ENCODE measurements around the gene LHFPL6. TPM values are rescaled to one million over a fixed set of nuclear protein-coding genes. Genes with fewer than 3 reads are reported as not detected.

The LHFPL6 gene
- total and polyA plus RNA-seq, 12 donors, result 41.5 to 65.8 (median 55.4) TPM

- Histone ChIP-seq H3K9me3 (peaks cover 0 to 17% (median 0%) of the 10 kb centered on the region in 11 donors), H3K4me3 (no peak overlapping the region), H3K4me1 (peaks cover 0 to under 1% (median 0%) of the 10 kb centered on the region in 9 donors), H3K27me3 (no peaks in the 10 kb centered on the region), H3K27ac (no peak overlapping the region), H3K36me3 (no peaks in the 10 kb centered on the region)
- intact Hi-C loops (cut with DNase I), result no loop called here
- TF ChIP-seq, protein P1, sequence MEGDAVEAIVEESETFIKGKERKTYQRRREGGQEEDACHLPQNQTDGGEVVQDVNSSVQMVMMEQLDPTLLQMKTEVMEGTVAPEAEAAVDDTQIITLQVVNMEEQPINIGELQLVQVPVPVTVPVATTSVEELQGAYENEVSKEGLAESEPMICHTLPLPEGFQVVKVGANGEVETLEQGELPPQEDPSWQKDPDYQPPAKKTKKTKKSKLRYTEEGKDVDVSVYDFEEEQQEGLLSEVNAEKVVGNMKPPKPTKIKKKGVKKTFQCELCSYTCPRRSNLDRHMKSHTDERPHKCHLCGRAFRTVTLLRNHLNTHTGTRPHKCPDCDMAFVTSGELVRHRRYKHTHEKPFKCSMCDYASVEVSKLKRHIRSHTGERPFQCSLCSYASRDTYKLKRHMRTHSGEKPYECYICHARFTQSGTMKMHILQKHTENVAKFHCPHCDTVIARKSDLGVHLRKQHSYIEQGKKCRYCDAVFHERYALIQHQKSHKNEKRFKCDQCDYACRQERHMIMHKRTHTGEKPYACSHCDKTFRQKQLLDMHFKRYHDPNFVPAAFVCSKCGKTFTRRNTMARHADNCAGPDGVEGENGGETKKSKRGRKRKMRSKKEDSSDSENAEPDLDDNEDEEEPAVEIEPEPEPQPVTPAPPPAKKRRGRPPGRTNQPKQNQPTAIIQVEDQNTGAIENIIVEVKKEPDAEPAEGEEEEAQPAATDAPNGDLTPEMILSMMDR (IDR thresholded peaks at IDR 0.05), result no peak
- DNase-seq, result no peak
- ATAC-seq, result no peak
These were observed 304.0 kb downstream of the LHFPL6 start for GRCh38 chr13:39298951-39299350.

- H3K36me3 ChIP-seq, result no peaks in the 10 kb centered on the region
- intact Hi-C loops (cut with DNase I), result no loop called here
- H3K4me1 ChIP-seq, result peaks cover 0 to 8% (median 0%) of the 10 kb centered on the region in 9 donors
- H3K27ac ChIP-seq, result no peak overlapping the region
- ATAC-seq, result no peak
- no peak for DNase-seq
- peaks cover 0 to 17% (median 0%) of the 10 kb centered on the region in 11 donors for H3K9me3 ChIP-seq
- TF ChIP-seq, protein P1 (IDR thresholded peaks at IDR 0.05), result no peak
- H3K27me3 ChIP-seq, result no peaks in the 10 kb centered on the region
- H3K4me3 ChIP-seq, result no peak overlapping the region
- 71 to 76% methylated on average over 2 of the region's 2 CpGs for WGBS, 2 donors
These were observed 305.3 kb downstream of the LHFPL6 start for GRCh38 chr13:39297664-39298171.

DNA sequence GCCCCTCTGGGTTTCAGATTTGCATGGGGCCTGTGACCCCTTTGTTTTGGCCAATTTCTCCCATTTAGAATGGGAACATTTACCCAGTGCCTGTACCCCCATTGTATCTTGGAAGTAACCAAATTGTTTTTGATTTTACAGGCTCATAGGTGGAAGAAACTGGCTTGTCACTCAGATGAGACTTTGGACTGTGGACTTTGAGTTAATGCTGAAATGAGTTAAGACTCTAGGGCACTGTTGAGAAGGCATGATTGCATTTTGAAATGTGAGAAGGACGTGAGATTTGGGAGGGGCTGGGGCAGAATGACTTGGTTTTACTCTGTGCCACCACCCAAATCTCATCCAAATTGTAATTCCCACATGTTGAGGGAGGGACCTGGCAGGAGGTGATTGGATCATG is 306.0 kb downstream of the LHFPL6 start:
- H3K4me3 ChIP-seq, result no peak overlapping the region
- intact Hi-C loops (cut with DNase I), result no loop called here
- H3K27me3 ChIP-seq, result no peaks in the 10 kb centered on the region
- H3K4me1 ChIP-seq, result peaks cover 0 to 8% (median 0%) of the 10 kb centered on the region in 9 donors
- no peak overlapping the region for H3K27ac ChIP-seq
- peaks cover 0 to 17% (median 0%) of the 10 kb centered on the region in 11 donors for H3K9me3 ChIP-seq
- H3K36me3 ChIP-seq, result no peaks in the 10 kb centered on the region
- ATAC-seq (no peak), DNase-seq (no peak)
- 88 to 89% methylated on average over 1 of the region's 1 CpG for WGBS, 2 donors
- TF ChIP-seq, protein P1 (IDR thresholded peaks at IDR 0.05), result no peak

DNA sequence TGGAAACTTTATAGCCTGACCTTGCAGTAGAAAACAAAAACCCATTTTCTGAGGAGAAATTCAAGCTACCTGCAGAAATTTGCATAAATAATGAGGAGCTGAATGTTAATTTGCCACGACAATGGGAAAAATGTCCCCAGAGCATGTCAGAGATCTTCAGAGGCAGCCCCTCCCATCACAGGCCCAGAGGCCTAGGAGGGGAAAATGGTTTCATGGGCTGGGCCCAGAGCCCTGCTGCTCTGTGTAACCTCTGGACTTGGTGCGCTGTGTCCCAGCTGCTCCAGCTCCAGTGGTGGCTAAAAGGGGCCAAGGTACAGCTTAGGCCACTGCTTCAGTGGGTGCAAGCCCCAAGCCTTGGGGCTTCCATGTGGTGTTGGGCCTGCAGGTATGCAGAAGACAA is 306.8 kb downstream of the LHFPL6 start:
- Histone ChIP-seq H3K9me3 (peaks cover 0 to 17% (median 0%) of the 10 kb centered on the region in 11 donors), H3K36me3 (no peaks in the 10 kb centered on the region), H3K27ac (no peak overlapping the region), H3K4me1 (peaks cover 0 to 8% (median 0%) of the 10 kb centered on the region in 9 donors), H3K27me3 (no peaks in the 10 kb centered on the region), H3K4me3 (no peak overlapping the region)
- TF ChIP-seq, protein P1 (IDR thresholded peaks at IDR 0.05), result no peak
- DNase-seq (no peak), ATAC-seq (no peak)
- intact Hi-C loops (cut with DNase I), result no loop called here
- 74 to 76% methylated on average over 2 of the region's 2 CpGs for WGBS, 2 donors

Other genes with a start within 250 kb of the LHFPL6 start
- 10 to 100 TPM; 24.1 to 48.3 (median 30.3) TPM for gene COG6, start 52.5 kb upstream of the LHFPL6 start, total RNA-seq
- 1 to 10 TPM; 7.0 to 7.2 TPM for gene COG6, start 52.5 kb upstream of the LHFPL6 start, polyA plus RNA-seq

Measured in heart right ventricle (tissue), 16 donors.